ENCODE results near the gene PADI2. TPM values are rescaled to one million over a fixed set of nuclear protein-coding genes. Genes with fewer than 3 reads are reported as not detected.

Gene PADI2
- total RNA-seq, 1 donor from 2014 or later = 0.49 TPM

- H3K27ac Mint-ChIP-seq = no peak overlapping the region
- no peak for TF ChIP-seq CTCF (IDR thresholded peaks at IDR 0.05; ENCODE audit: unreplicated experiment)
- H3K36me3 Mint-ChIP-seq = no peaks in the 10 kb centered on the region
- peaks cover 4% of the 10 kb centered on the region for H3K27me3 Mint-ChIP-seq (ENCODE audit: low read depth)
- no peaks in the 10 kb centered on the region for H3K9me3 Mint-ChIP-seq
- H3K4me3 Mint-ChIP-seq = no peak overlapping the region
- no peak for DNase-seq (ENCODE audit: low spot score in 2 of 2, unreplicated experiment in 2 of 2)
- no peaks in the 10 kb centered on the region for H3K4me1 Mint-ChIP-seq
Observed at GRCh38 chr1:17145648-17146047, 26.4 kb upstream of the PADI2 start.

DNA sequence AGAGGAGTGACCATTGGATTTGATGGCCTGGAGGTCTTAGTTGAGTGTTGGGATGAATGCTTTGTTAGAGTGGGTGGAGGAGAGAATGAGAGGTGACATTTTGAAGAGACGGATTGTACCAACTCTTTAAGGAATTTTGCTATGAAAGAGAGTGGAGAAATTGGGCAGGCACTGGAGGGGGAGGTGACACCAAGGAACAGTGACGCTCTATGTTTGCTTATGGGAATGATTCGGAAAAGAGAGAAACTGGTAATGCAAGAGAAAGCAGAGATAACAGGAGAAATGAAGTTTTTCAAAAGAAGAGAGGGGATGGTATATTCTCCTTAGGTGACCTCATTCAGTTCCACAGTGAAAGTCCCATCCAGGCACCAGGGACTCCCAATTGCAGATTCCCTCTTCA, 24.5 kb upstream of the PADI2 start:
- TF ChIP-seq CTCF (IDR thresholded peaks at IDR 0.05; ENCODE audit: unreplicated experiment) = no peak
- H3K4me1 Mint-ChIP-seq = no peaks in the 10 kb centered on the region
- H3K36me3 Mint-ChIP-seq = no peaks in the 10 kb centered on the region
- H3K4me3 Mint-ChIP-seq = no peak overlapping the region
- no peak for DNase-seq (ENCODE audit: low spot score in 2 of 2, unreplicated experiment in 2 of 2)
- H3K27me3 Mint-ChIP-seq (ENCODE audit: low read depth) = peaks cover 4% of the 10 kb centered on the region
- H3K27ac Mint-ChIP-seq = no peak overlapping the region
- H3K9me3 Mint-ChIP-seq = no peaks in the 10 kb centered on the region

- no peak overlapping the region for H3K4me3 Mint-ChIP-seq
- H3K4me1 Mint-ChIP-seq = no peaks in the 10 kb centered on the region
- H3K36me3 Mint-ChIP-seq = no peaks in the 10 kb centered on the region
- TF ChIP-seq CTCF (IDR thresholded peaks at IDR 0.05; ENCODE audit: unreplicated experiment) = no peak
- peaks cover 5% of the 10 kb centered on the region for H3K27me3 Mint-ChIP-seq (ENCODE audit: low read depth)
- H3K27ac Mint-ChIP-seq = no peak overlapping the region
- DNase-seq (ENCODE audit: low spot score in 2 of 2, unreplicated experiment in 2 of 2) = no peak
- H3K9me3 Mint-ChIP-seq = no peaks in the 10 kb centered on the region
Observed at GRCh38 chr1:17141441-17142197, 22.4 kb upstream of the PADI2 start.

DNA sequence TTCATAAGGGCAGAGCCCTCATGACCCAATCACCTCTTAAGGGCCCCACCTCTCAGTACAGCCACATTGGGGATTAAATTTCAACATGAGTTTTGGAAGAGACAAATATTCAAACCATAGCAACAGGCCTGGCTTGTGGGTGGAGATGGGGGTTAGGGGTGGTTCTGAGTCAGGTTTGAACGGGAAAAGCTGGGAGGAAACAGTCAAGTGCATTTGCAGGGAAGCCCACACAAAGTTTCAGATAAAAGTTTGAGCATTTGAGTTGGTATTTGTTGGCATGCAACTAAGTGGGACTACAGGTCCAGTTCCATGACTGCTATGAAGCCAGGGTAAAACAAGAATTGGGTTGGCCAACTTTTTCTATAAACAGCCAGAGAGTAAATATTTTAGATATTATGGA, 21.0 kb upstream of the PADI2 start:
- Mint-ChIP-seq H3K27me3 (ENCODE audit: low read depth) (peaks cover 4% of the 10 kb centered on the region), H3K4me1 (no peaks in the 10 kb centered on the region), H3K27ac (no peak overlapping the region), H3K4me3 (no peak overlapping the region), H3K9me3 (no peaks in the 10 kb centered on the region), H3K36me3 (no peaks in the 10 kb centered on the region)
- DNase-seq (ENCODE audit: low spot score in 2 of 2, unreplicated experiment in 2 of 2) = no peak
- TF ChIP-seq CTCF (IDR thresholded peaks at IDR 0.05; ENCODE audit: unreplicated experiment) = no peak

DNA sequence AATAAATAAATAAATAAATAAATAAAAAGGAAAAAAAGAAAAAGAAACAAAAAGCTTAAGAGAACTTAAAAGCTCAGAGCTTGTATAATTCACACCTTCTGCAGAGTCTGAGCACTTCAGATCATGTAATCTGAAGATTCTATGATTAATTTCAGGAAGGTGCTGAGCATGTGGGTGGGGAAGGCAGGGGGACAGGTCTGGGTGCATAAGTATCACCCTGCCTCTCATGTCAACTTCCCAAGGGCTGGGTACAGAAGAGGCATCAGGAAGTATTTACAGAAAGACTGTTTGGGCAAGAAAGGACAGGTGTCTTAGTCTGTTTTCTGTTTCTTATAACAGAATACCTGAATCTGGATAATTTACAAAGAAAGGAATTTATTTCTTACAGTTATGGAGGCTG, 20.4 kb upstream of the PADI2 start:
- DNase-seq (ENCODE audit: low spot score in 2 of 2, unreplicated experiment in 2 of 2) = no peak
- no peaks in the 10 kb centered on the region for H3K4me1 Mint-ChIP-seq
- peaks cover 4% of the 10 kb centered on the region for H3K27me3 Mint-ChIP-seq (ENCODE audit: low read depth)
- TF ChIP-seq CTCF (IDR thresholded peaks at IDR 0.05; ENCODE audit: unreplicated experiment) = no peak
- H3K27ac Mint-ChIP-seq = no peak overlapping the region
- no peaks in the 10 kb centered on the region for H3K36me3 Mint-ChIP-seq
- H3K4me3 Mint-ChIP-seq = no peak overlapping the region
- no peaks in the 10 kb centered on the region for H3K9me3 Mint-ChIP-seq

Data from mesothelial cell of epicardium (in vitro differentiated cells).